Heart right ventricle (tissue), 16 donors: ENCODE results near the gene IKZF1. TPM values are rescaled to one million over a fixed set of nuclear protein-coding genes. Genes with fewer than 3 reads are reported as not detected.

Experiments used
- ATAC-seq, 8 donors: fragments of 200-7000 bp; cut with Tn5 transposase; one replicate each; pipeline ENCODE4 v1.9.1; 2020; ENCODE audit warnings: mild to moderate bottlenecking in 8 of 8, moderate library complexity in 8 of 8, moderate number of reproducible peaks in 1 of 8
- DNase-seq, 2 donors: peaks; one replicate each; pipeline ENCODE4 v3.0.0-alpha.2; 2020
- H3K27ac ChIP-seq, 10 donors: fragments of 200-600 bp; sonication (generic) in 2 of 10; one replicate each; pipeline versions ENCODE4 v1.5.0 to v1.8.0; 2020 to 2022; ENCODE audit warnings: mild to moderate bottlenecking in 3 of 10
- H3K27me3 ChIP-seq, 7 donors: fragments of 200-600 bp; one replicate each; pipeline ENCODE4 v1.8.0; 2021 to 2022; ENCODE audit warnings: mild to moderate bottlenecking in 2 of 7
- H3K36me3 ChIP-seq, 9 donors: fragments of 200-600 bp; sonication (generic) in 1 of 9; one replicate each; pipeline versions ENCODE4 v1.5.0 to v1.8.0; 2020 to 2022; ENCODE audit warnings: mild to moderate bottlenecking in 2 of 9
- H3K4me1 ChIP-seq, 9 donors: fragments of 200-600 bp; sonication (generic) in 1 of 9; one replicate each; pipeline versions ENCODE4 v1.5.0 to v1.8.0; 2020 to 2022; ENCODE audit warnings: mild to moderate bottlenecking in 4 of 9
- H3K4me3 ChIP-seq, 10 donors: fragments of 200-600 bp; sonication (generic) in 2 of 10; one replicate each; pipeline versions ENCODE4 v1.5.0 to v1.8.0; 2020 to 2022; ENCODE audit warnings: mild to moderate bottlenecking in 7 of 10, moderate library complexity in 2 of 10
- H3K9me3 ChIP-seq, 11 donors: fragments of 200-600 bp in 10 of 11; sonication (generic) in 2 of 11; one replicate each; pipeline versions ENCODE4 v1.5.0 to v1.8.0; 2013 to 2022; ENCODE audit warnings: mild to moderate bottlenecking in 2 of 11, control low read depth in 1 of 11, moderate library complexity in 1 of 11
- CTCF ChIP-seq, 9 donors: fragments of 200-600 bp; sonication (generic) in 2 of 9; IDR thresholded peaks; one replicate each; pipeline versions ENCODE4 v1.5.0 to v1.8.0; 2021 to 2022; ENCODE audit warnings: antibody characterized with exemption in 9 of 9, mild to moderate bottlenecking in 5 of 9, moderate library complexity in 1 of 9
- WGBS, 2 donors: extraction: QIAGEN DNeasy Blood & Tissue Kit; methylation state at CpG; one replicate each; pipeline ENCODE4 v1.1.7; 2013; ENCODE audit warnings: inconsistent platforms in 1 of 2; 5-methylcytosine and 5-hydroxymethylcytosine counted together
- intact Hi-C, 10 donors: fragments of 100-400 bp; cut with DNase I; formaldehyde crosslinking; loops; one replicate each; pipeline versions ENCODE4 v1.11.1 to v1.14.2; 2022
- polyA plus RNA-seq, 2 donors: library from polyadenylated mRNA; stranded (reverse); fragments of 200-250 nt; gene quantifications; one replicate each; pipeline ENCODE4 v1.2.3, GENCODE V29; 2013
- total RNA-seq, 10 donors: library from RNA; stranded (reverse); fragmentation: NEBNext Ultra II Directional in 3 of 10; extraction: Animal tissue kit (Norgen Biotek cat#: 25700) in 3 of 10; gene quantifications; one replicate each; pipeline versions ENCODE4 v1.2.1 to v1.2.4, GENCODE V29; 2021 to 2023
- donor health status: Arrhythmogenic right ventricular cardiomyopathy.
- donor health status: ischemic (EF 13 %, LVEDD 7.1; RV severe dilation, severe dysfunction).
- donor health status: healthy with polysubstance abuse.
- donor health status: DM: no; HTN: yes; CAD: no.
- donor health status: DM: no; HTN: no; CAD: no.
- donor health status: ischemic (EF 25% LVEDD 6.9; RV normal size, moderate dysfunction).
- donor health status: ischemic (EF 25% LVEDD 5.7; RV mildly dilated, moderate dysfunction).
- donor health status: healthy.
- donor health status: DM: yes; HTN: yes; CAD: no.
- donor health status: Ischemic cardiomyopathy.
- donor health status: ischemic (EF 35%, LVEDD 5.7; RV mildly dilated, moderate dysfunction).
- donor health status: nonischemic (EF 11% LVEDD 7.7; RV severe dilation, severe dysfunction).
- donor health status: DM: yes; HTN: yes; CAD: no.
- donor health status: PGD.
- donor health status: ischemic (EF 29% LVEDD 5.4; RV normal size, mild dysfunction).
- donor health status: nonischemic (EF 23%, LVEDD 6.1; RV moderate dilation, normal function).

IKZF1 gene
- total and polyA plus RNA-seq, 12 donors = 0.46 to 20.2 (median 1.7) TPM

GRCh38 chr7:50391386-50391785 is 86.9 kb downstream of the IKZF1 start:
- intact Hi-C loops = no loop called here
- 36 to 38% methylated on average over 3 of the region's 3 CpGs for WGBS, 2 donors

GRCh38 chr7:50393076-50393475 is 88.6 kb downstream of the IKZF1 start:
- DNase-seq (no peak), ATAC-seq (no peak)
- Histone ChIP-seq H3K4me1 (peaks cover 0 to 43% (median 0%) of the 10 kb centered on the region in 9 donors), H3K36me3 (peaks cover 0 to 71% (median 0%) of the 10 kb centered on the region in 9 donors), H3K27ac (peak overlapping the region in 1 of 10 donors; percentile 28), H3K4me3 (no peak overlapping the region), H3K9me3 (no peaks in the 10 kb centered on the region), H3K27me3 (peaks cover 0 to 60% (median 22%) of the 10 kb centered on the region in 7 donors)
- intact Hi-C loops = no loop called here
- 66 to 73% methylated on average over 1 of the region's 1 CpG for WGBS, 2 donors
- no peak for TF ChIP-seq CTCF (IDR thresholded peaks at IDR 0.05)

More at GRCh38 chr7:50391386-50391785, 86.9 kb downstream of the IKZF1 start:
- DNase-seq = no peak
- peaks cover 0 to 47% (median 22%) of the 10 kb centered on the region in 7 donors for H3K27me3 ChIP-seq
- ATAC-seq = no peak
- H3K27ac ChIP-seq = no peak overlapping the region
- H3K4me1 ChIP-seq = peaks cover 0 to 40% (median 0%) of the 10 kb centered on the region in 9 donors
- peaks cover 0 to 86% (median 0%) of the 10 kb centered on the region in 9 donors for H3K36me3 ChIP-seq
- TF ChIP-seq CTCF (IDR thresholded peaks at IDR 0.05) = no peak
- H3K4me3 ChIP-seq = no peak overlapping the region
- no peaks in the 10 kb centered on the region for H3K9me3 ChIP-seq

- DNase-seq = no peak
- WGBS, 2 donors = 51 to 59% methylated on average over 9 of the region's 9 CpGs
- H3K27me3 ChIP-seq = peaks cover 0 to 61% (median 22%) of the 10 kb centered on the region in 7 donors
- H3K9me3 ChIP-seq = no peaks in the 10 kb centered on the region
- H3K27ac ChIP-seq = peak overlapping the region in 1 of 10 donors; percentile 28
- intact Hi-C loops = no loop called here
- H3K36me3 ChIP-seq = peaks cover 0 to 70% (median 0%) of the 10 kb centered on the region in 9 donors
- peaks cover 0 to 43% (median 0%) of the 10 kb centered on the region in 9 donors for H3K4me1 ChIP-seq
- no peak overlapping the region for H3K4me3 ChIP-seq
- no peak for ATAC-seq
- TF ChIP-seq CTCF (IDR thresholded peaks at IDR 0.05) = no peak
Observed at GRCh38 chr7:50393547-50394252, 89.2 kb downstream of the IKZF1 start.

- H3K27me3 ChIP-seq = peaks cover 0 to 62% (median 26%) of the 10 kb centered on the region in 7 donors
- H3K4me3 ChIP-seq = no peak overlapping the region
- intact Hi-C loops = no loop called here
- ATAC-seq (no peak), DNase-seq (no peak)
- H3K27ac ChIP-seq = no peak overlapping the region
- TF ChIP-seq CTCF (IDR thresholded peaks at IDR 0.05) = no peak
- no peaks in the 10 kb centered on the region for H3K9me3 ChIP-seq
- H3K4me1 ChIP-seq = peaks cover 0 to 43% (median 0%) of the 10 kb centered on the region in 9 donors
- 88 to 93% methylated on average over 1 of the region's 1 CpG for WGBS, 2 donors
- H3K36me3 ChIP-seq = peaks cover 0 to 70% (median 0%) of the 10 kb centered on the region in 9 donors
Observed at GRCh38 chr7:50394315-50394714, 89.8 kb downstream of the IKZF1 start.
